ENCODE results near the gene MYO1C.

- TF ChIP-seq POLR2A (IDR thresholded peaks at IDR 0.05) (no peak), CTCF (IDR thresholded peaks at IDR 0.05) (no peak)
Measured at GRCh38 chr17:1498869-1499268, 6.4 kb upstream of the MYO1C start.

All from thyroid gland (tissue), 4 donors.